HG03196 (cell line): ENCODE data around the gene ZMIZ1.

ENCODE experiments used
- ATAC-seq: cut with Tn5 transposase; IDR thresholded peaks from one replicate; pipeline ENCODE4 v1.9.1; 2021; ENCODE audit not compliant: unreplicated experiment

Gene ZMIZ1

GRCh38 chr10:79051766-79052165, 17.0 kb upstream of the ZMIZ1 start:
- ATAC-seq = no peak

GRCh38 chr10:79052291-79053080, 16.3 kb upstream of the ZMIZ1 start:
- ATAC-seq = no peak

- no peak for ATAC-seq
Observed at GRCh38 chr10:79053081-79053434, 15.7 kb upstream of the ZMIZ1 start.

- ATAC-seq = no peak
Observed at GRCh38 chr10:79053481-79054202, 15.1 kb upstream of the ZMIZ1 start.

- ATAC-seq = no peak
Observed at GRCh38 chr10:79054203-79055099, 14.3 kb upstream of the ZMIZ1 start.

GRCh38 chr10:79055100-79055782, 13.5 kb upstream of the ZMIZ1 start:
- no peak for ATAC-seq

- no peak for ATAC-seq
Observed at GRCh38 chr10:79055892-79056291, 12.9 kb upstream of the ZMIZ1 start.

- ATAC-seq = no peak
Observed at GRCh38 chr10:79056361-79056735, 12.4 kb upstream of the ZMIZ1 start.

GRCh38 chr10:79056736-79057391, 11.9 kb upstream of the ZMIZ1 start:
- ATAC-seq = no peak

GRCh38 chr10:79057481-79058275, 11.1 kb upstream of the ZMIZ1 start:
- ATAC-seq = no peak

GRCh38 chr10:79058899-79059841, 9.6 kb upstream of the ZMIZ1 start:
- no peak for ATAC-seq

- ATAC-seq = no peak
Observed at GRCh38 chr10:79059859-79060379, 8.8 kb upstream of the ZMIZ1 start.

- no peak for ATAC-seq
Observed at GRCh38 chr10:79060641-79061255, 8.0 kb upstream of the ZMIZ1 start.

GRCh38 chr10:79061441-79062315, 7.1 kb upstream of the ZMIZ1 start:
- no peak for ATAC-seq

- ATAC-seq = no peak
Observed at GRCh38 chr10:79063071-79063491, 5.7 kb upstream of the ZMIZ1 start.

- no peak for ATAC-seq
Observed at GRCh38 chr10:79063661-79064492, 4.9 kb upstream of the ZMIZ1 start.
